Psoas muscle (tissue), 8 donors: ENCODE measurements around the gene PRKCSH. TPM values are rescaled to one million over a fixed set of nuclear protein-coding genes. Genes with fewer than 3 reads are reported as not detected.
"Not testable (repeated sequence)": the region's sequence is repeated elsewhere in the genome, so short reads cannot be mapped to it uniquely, and the experiment has no call there.

Experiments
- ATAC-seq, 4 donors: fragments of 200-7000 bp; cut with Tn5 transposase; one replicate each; pipeline ENCODE4 v1.9.1; 2020; ENCODE audit warnings: moderate library complexity in 3 of 4, mild to moderate bottlenecking in 2 of 4
- DNase-seq, 2 donors: peaks; one replicate each; pipeline ENCODE4 v3.0.0-alpha.2; 2020
- H3K27ac ChIP-seq: fragments of 200-600 bp; one replicate; pipeline ENCODE4 v1.8.0; 2022
- H3K27me3 ChIP-seq, 3 donors: fragments of 200-600 bp in 1 of 3; one replicate each; pipeline versions ENCODE4 v1.6.1 to v1.8.0; 2013 to 2022; ENCODE audit warnings: low read length in 2 of 3, mild to moderate bottlenecking in 2 of 3, moderate library complexity in 1 of 3; ENCODE audit not compliant: insufficient read depth in 3 of 3
- H3K36me3 ChIP-seq, 2 donors: fragments of 200-600 bp in 1 of 2; one replicate each; pipeline versions ENCODE4 v1.6.1 to v1.8.0; 2013 to 2022; ENCODE audit warnings: low read depth in 1 of 2, mild to moderate bottlenecking in 1 of 2, moderate library complexity in 1 of 2; ENCODE audit not compliant: insufficient read depth in 1 of 2
- H3K4me1 ChIP-seq: fragments of 200-600 bp; one replicate; pipeline ENCODE4 v1.8.0; 2022
- H3K4me3 ChIP-seq: fragments of 200-600 bp; one replicate; pipeline ENCODE4 v1.8.0; 2022; ENCODE audit warnings: mild to moderate bottlenecking
- H3K9me3 ChIP-seq: fragments of 200-600 bp; one replicate; pipeline ENCODE4 v1.8.0; 2022
- WGBS, 3 donors: extraction: QIAGEN DNeasy Blood & Tissue Kit; methylation state at CpG; one replicate each; pipeline versions ENCODE4 v1.1.6 to v1.1.7; 2013; 5-methylcytosine and 5-hydroxymethylcytosine counted together
- intact Hi-C, 2 donors: fragments of 100-400 bp; cut with DNase I; formaldehyde crosslinking; loops; one replicate each; pipeline versions ENCODE4 v1.11.0 to v1.14.2; 2022
- polyA plus RNA-seq, 3 donors: library from polyadenylated mRNA; stranded (reverse); fragments of 200-250 nt; gene quantifications; one replicate each; pipeline ENCODE4 v1.2.3, GENCODE V29; 2013
- total RNA-seq, 4 donors: library from RNA; stranded (reverse); fragmentation: NEBNext Ultra II Directional in 2 of 4; extraction: Animal tissue kit (Norgen Biotek cat#: 25700) in 2 of 4; gene quantifications; one replicate each; pipeline versions ENCODE4 v1.2.1 to v1.2.4, GENCODE V29; 2021 to 2023
- TF ChIP-seq, protein P1 (sequence below): fragments of 200-600 bp; IDR thresholded peaks from one replicate; pipeline ENCODE4 v1.8.0; 2022; ENCODE audit warnings: antibody characterized with exemption
- donor health status: healthy with polysubstance abuse.
- donor health status: DM: no; HTN: no; CAD: no; lungs with moderate emphysema.
- donor health status: Bipolar disorder and iron deficiency.
- donor health status: healthy.
- donor health status: DM: yes; HTN: yes; CAD: no.
- donor health status: DM: no; HTN: no; CAD: no.
- donor health status: DM: no; HTN: no; CAD: no.
- donor health status: DM: yes; HTN: yes; CAD: no.

PRKCSH gene
- total and polyA plus RNA-seq, 7 donors: 48.5 to 98.4 (median 60.9) TPM

DNA sequence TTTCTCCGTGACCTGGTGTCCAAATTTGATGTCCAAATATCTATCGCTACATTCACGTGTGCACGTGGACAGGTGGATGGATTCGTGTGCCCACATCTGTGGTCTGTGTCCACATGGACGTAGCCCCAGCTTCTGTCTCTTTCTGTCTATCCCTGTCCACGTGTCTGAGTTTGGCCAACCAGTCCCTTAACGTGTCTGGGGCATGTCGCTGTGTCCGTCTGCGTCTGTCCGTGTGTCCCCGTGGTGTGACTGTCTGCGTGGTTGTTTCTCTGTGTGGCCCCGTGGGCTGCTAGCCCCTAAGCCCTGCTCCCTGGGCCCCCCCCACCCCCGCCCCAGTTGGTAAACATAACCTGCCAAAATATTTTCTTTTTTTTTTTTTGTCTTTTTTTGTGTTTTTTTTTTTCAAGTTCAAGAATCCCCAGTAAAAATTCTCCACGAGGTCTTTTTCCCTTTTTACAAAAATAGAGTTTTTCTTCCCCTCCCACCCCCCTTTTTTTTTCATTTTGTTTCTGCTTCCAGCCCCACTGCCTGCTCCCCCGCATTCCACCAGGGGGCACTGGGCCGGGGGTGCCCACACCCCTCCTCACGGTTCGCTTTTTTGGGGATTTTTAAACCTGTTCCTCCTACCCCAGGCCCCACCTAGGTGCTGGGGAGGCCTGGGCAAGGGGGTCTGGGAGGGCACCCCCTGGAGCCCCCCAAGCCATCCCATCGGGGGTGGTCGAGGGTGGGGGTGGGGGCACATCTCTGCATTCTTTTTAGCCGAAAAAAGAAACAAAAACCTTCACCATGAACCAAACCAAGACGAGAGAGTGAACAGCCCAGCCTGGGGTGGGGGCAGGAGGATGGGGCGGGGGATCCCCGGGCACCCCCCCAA, 18.3 kb downstream of the PRKCSH start:
- no peaks in the 10 kb centered on the region for H3K9me3 ChIP-seq
- no peak for ATAC-seq
- WGBS, 3 donors: 45 to 54% (median 46%) methylated on average over 24 to 27 of the region's 27 CpGs

DNA sequence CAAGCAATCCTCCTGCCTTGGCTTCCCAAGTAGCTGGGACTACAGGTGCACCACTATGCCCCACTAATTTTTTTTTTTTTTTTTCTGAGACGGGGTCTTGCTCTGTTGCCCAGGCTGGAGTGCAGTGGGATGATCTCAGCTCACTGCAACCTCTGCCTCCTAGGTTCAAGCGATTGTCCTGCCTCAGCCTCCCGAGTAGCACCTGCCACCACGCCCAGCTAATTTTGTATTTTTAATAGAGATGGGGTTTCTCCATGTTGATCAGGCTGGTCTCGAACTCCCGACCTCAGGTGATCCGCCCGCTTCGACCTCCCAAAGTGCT, 19.8 kb downstream of the PRKCSH start:
- WGBS, 3 donors: 83 to 92% (median 89%) methylated on average over 9 of the region's 9 CpGs

More for the DNA sequence above, 18.3 kb downstream of the PRKCSH start:
- intact Hi-C loops: no loop called here
- Histone ChIP-seq H3K36me3 (peaks cover 0 to 20% of the 10 kb centered on the region in 2 donors), H3K27ac (no peak overlapping the region), H3K4me1 (no peaks in the 10 kb centered on the region), H3K27me3 (peaks cover 0 to 20% (median 14%) of the 10 kb centered on the region in 3 donors), H3K4me3 (no peak overlapping the region)
- DNase-seq: no peak
- TF ChIP-seq, protein P1, sequence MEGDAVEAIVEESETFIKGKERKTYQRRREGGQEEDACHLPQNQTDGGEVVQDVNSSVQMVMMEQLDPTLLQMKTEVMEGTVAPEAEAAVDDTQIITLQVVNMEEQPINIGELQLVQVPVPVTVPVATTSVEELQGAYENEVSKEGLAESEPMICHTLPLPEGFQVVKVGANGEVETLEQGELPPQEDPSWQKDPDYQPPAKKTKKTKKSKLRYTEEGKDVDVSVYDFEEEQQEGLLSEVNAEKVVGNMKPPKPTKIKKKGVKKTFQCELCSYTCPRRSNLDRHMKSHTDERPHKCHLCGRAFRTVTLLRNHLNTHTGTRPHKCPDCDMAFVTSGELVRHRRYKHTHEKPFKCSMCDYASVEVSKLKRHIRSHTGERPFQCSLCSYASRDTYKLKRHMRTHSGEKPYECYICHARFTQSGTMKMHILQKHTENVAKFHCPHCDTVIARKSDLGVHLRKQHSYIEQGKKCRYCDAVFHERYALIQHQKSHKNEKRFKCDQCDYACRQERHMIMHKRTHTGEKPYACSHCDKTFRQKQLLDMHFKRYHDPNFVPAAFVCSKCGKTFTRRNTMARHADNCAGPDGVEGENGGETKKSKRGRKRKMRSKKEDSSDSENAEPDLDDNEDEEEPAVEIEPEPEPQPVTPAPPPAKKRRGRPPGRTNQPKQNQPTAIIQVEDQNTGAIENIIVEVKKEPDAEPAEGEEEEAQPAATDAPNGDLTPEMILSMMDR: peak; percentile 22

DNA sequence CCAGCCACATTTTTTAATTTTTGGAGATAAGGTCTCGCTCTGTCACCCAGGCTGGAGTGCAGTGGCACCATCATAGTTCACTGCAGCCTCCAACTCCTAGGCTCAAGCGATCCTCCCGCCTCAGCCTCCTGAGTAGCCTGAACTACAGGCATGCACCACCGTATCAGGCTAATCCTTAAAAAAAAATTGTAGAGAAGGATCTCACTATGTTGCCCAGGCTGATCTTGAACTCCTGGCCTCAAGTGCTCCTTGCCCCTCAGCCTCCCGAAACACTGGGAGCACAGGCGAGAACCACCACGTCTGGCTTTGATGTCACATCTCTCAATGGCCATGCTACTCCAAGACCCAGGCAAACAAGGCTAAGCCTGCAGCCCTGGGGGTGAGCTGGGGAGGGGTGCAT, 21.2 kb downstream of the PRKCSH start:
- no peak for ATAC-seq
- H3K27ac ChIP-seq: no peak overlapping the region
- peaks cover 0 to 36% (median 17%) of the 10 kb centered on the region in 3 donors for H3K27me3 ChIP-seq
- no peak overlapping the region for H3K4me3 ChIP-seq
- WGBS, 3 donors: 82 to 86% (median 86%) methylated on average over 7 of the region's 7 CpGs
- no peaks in the 10 kb centered on the region for H3K36me3 ChIP-seq
- TF ChIP-seq, protein P1: no peak
- H3K9me3 ChIP-seq: no peaks in the 10 kb centered on the region
- no peak for DNase-seq
- intact Hi-C loops: no loop called here
- no peaks in the 10 kb centered on the region for H3K4me1 ChIP-seq

More for the DNA sequence above, 19.8 kb downstream of the PRKCSH start:
- H3K4me1 ChIP-seq, H3K9me3 ChIP-seq, H3K27ac ChIP-seq, DNase-seq, ATAC-seq, H3K4me3 ChIP-seq, intact Hi-C loops, H3K36me3 ChIP-seq: not testable (repeated sequence)
- peaks cover 0 to 31% (median 14%) of the 10 kb centered on the region in 3 donors for H3K27me3 ChIP-seq

DNA sequence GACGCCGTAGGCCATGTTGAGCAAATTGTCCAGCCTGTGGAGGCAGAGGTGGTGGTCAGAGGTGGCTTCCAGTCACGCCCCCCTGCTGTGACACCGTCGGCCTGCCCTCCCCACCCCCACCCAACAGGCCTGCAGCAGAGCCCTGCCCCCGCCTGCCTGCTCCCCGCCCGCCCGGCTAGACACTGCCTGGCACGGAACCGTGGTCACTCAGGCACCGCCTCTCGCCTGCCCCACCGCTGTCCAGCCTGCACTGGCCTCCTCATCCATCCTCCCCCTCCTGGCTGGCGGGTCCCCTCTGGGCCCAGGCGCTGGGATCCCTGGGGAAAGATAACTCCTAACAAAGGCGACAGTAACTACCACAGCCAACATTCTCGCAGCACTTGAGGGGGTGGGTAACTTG, 21.7 kb downstream of the PRKCSH start:
- intact Hi-C loops: no loop called here
- DNase-seq (no peak), ATAC-seq (no peak)
- Histone ChIP-seq H3K4me3 (no peak overlapping the region), H3K27ac (no peak overlapping the region), H3K9me3 (no peaks in the 10 kb centered on the region), H3K4me1 (no peaks in the 10 kb centered on the region), H3K27me3 (peaks cover 0 to 36% (median 17%) of the 10 kb centered on the region in 3 donors), H3K36me3 (no peaks in the 10 kb centered on the region)
- TF ChIP-seq, protein P1: no peak
- 9 to 15% (median 12%) methylated on average over 14 to 18 of the region's 18 CpGs for WGBS, 3 donors

DNA sequence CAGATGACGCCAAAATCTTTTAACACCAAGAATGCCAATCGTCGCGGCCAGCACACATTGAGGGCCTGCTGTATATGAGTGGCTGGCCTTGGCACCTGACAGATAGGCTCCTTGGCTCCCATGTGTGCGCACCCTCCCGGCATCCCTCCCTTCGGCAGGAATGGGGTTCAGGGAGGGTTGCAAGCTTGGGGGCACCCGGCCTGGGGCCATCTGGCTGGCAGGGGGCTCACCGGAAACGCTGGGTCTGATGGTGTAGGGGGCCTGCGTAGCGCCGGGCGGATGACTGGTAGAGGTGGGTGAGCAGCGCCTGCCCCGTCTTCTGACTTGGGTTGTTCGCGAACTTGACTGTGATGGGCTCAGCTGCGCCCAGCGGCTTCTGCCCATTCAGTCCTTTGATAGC, 22.4 kb downstream of the PRKCSH start:
- TF ChIP-seq, protein P1: no peak
- Histone ChIP-seq H3K27me3 (peaks cover 0 to 33% (median 13%) of the 10 kb centered on the region in 3 donors), H3K27ac (no peak overlapping the region), H3K4me3 (no peak overlapping the region), H3K9me3 (no peaks in the 10 kb centered on the region), H3K36me3 (no peaks in the 10 kb centered on the region), H3K4me1 (no peaks in the 10 kb centered on the region)
- DNase-seq (no peak), ATAC-seq (no peak)
- intact Hi-C loops: no loop called here
- 82 to 85% (median 83%) methylated on average over 20 of the region's 20 CpGs for WGBS, 3 donors
